Activated B cell treated with CpG ODN at 0.5 μM for 24 hours (primary cell): ENCODE data around the gene NF2. TPM values are rescaled to one million over a fixed set of nuclear protein-coding genes. Genes with fewer than 3 reads are reported as not detected.

Experiments used
- ATAC-seq: fragments of 200-7000 bp; cut with Tn5 transposase; one replicate; pipeline ENCODE4 v1.10.0; 2021; ENCODE audit warnings: low read depth, mild to moderate bottlenecking, moderate library complexity
- CTCF ChIA-PET: fragments of 350-600 bp; sonication (Branson Sonifier 250); formaldehyde crosslinking; loops from one replicate; lab custom pipeline; 2021; ENCODE audit warnings: antibody characterized with exemption; lab: Charles Lee
- POLR2A ChIA-PET: fragments of 350-600 bp; sonication (Branson Sonifier 250); formaldehyde crosslinking; loops from one replicate; lab custom pipeline; 2021; ENCODE audit warnings: antibody characterized with exemption; lab: Charles Lee
- DNase-seq: peaks from one replicate; pipeline ENCODE4 v3.0.0; 2022
- H3K27ac Mint-ChIP-seq: one replicate; pipeline ENCODE4 v1.8.0; 2020; ENCODE audit warnings: mixed read lengths
- H3K27me3 Mint-ChIP-seq: one replicate; pipeline ENCODE4 v1.8.0; 2021; ENCODE audit warnings: mixed read lengths
- H3K36me3 Mint-ChIP-seq: one replicate; pipeline ENCODE4 v1.8.0; 2021; ENCODE audit warnings: low read depth, mixed read lengths
- H3K4me1 Mint-ChIP-seq: one replicate; pipeline ENCODE4 v1.8.0; 2021; ENCODE audit warnings: mixed read lengths
- H3K4me3 Mint-ChIP-seq: one replicate; pipeline ENCODE4 v1.8.0; 2020; ENCODE audit warnings: mild to moderate bottlenecking, mixed read lengths
- H3K9me3 Mint-ChIP-seq: one replicate; pipeline ENCODE4 v1.8.0; 2020; ENCODE audit warnings: mixed read lengths
- intact Hi-C: fragments of 100-400 bp; cut with micrococcal nuclease; formaldehyde crosslinking; loops from one replicate; pipeline ENCODE4 v1.15.1; 2024
- total RNA-seq: library from RNA; stranded (reverse); gene quantifications from 2 replicates; pipeline ENCODE4 v1.2.3, GENCODE V29; 2022
- TF ChIP-seq, protein P1 (sequence below): fragments of 200-600 bp; IDR thresholded peaks from one replicate; pipeline ENCODE4 v1.8.0; 2022; ENCODE audit warnings: antibody characterized with exemption, mild to moderate bottlenecking

Gene NF2
- total RNA-seq, 1 donor from 2014 or later = 30.3 TPM

DNA sequence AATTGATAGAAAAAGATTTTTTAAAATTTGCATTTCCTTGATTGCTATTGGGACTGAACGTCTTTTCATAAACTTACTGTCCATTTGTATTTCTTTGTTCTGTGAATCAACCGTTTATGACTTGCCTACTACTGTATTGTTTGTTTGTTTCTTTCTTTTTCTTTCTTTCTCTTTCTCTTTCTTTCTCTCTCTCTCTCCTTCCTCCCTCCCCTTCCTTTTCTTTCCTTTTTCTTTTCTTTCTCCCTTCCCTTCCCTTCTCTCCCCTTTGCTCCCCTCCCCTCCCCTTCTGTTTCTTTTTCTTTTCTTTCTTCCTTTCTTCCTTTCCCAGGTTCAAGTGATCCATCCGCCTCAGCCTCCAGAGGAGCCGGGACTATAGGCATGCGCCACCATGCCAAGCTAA is 46.9 kb downstream of the NF2 start:
- H3K4me3 Mint-ChIP-seq = no peak overlapping the region
- TF ChIP-seq, protein P1, sequence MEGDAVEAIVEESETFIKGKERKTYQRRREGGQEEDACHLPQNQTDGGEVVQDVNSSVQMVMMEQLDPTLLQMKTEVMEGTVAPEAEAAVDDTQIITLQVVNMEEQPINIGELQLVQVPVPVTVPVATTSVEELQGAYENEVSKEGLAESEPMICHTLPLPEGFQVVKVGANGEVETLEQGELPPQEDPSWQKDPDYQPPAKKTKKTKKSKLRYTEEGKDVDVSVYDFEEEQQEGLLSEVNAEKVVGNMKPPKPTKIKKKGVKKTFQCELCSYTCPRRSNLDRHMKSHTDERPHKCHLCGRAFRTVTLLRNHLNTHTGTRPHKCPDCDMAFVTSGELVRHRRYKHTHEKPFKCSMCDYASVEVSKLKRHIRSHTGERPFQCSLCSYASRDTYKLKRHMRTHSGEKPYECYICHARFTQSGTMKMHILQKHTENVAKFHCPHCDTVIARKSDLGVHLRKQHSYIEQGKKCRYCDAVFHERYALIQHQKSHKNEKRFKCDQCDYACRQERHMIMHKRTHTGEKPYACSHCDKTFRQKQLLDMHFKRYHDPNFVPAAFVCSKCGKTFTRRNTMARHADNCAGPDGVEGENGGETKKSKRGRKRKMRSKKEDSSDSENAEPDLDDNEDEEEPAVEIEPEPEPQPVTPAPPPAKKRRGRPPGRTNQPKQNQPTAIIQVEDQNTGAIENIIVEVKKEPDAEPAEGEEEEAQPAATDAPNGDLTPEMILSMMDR = no peak
- CTCF ChIA-PET = no interaction called here
- intact Hi-C loops = no loop called here
- H3K9me3 Mint-ChIP-seq = no peaks in the 10 kb centered on the region
- no peak for ATAC-seq
- H3K36me3 Mint-ChIP-seq = peaks cover 40% of the 10 kb centered on the region
- DNase-seq = no peak
- H3K27me3 Mint-ChIP-seq = no peaks in the 10 kb centered on the region
- POLR2A ChIA-PET = no interaction called here
- no peak overlapping the region for H3K27ac Mint-ChIP-seq
- H3K4me1 Mint-ChIP-seq = no peaks in the 10 kb centered on the region

DNA sequence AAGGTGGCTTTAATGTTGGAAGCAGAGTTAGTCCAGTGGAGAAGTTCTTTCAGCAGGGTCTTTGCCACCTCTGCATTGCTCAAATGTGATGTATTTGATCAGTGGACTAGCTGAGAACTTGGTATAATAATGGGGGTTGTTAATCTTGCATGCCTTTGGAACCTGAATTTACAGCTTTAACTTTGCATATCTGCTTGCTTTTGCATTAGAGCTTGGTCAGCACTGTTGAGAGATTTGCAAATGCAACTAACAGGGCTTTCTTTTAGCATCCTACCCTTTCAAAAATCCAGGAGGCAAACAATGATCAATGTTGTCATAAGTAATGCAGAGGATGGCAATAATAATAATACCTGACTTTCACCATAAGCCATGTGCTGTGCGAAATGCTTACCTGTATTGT is 48.2 kb downstream of the NF2 start:
- Mint-ChIP-seq H3K4me1 (no peaks in the 10 kb centered on the region), H3K9me3 (no peaks in the 10 kb centered on the region), H3K4me3 (no peak overlapping the region), H3K27ac (no peak overlapping the region), H3K36me3 (peaks cover 41% of the 10 kb centered on the region), H3K27me3 (no peaks in the 10 kb centered on the region)
- intact Hi-C loops = no loop called here
- ChIA-PET CTCF (no interaction called here), POLR2A (no interaction called here)
- TF ChIP-seq, protein P1 = no peak
- no peak for ATAC-seq
- DNase-seq = no peak

DNA sequence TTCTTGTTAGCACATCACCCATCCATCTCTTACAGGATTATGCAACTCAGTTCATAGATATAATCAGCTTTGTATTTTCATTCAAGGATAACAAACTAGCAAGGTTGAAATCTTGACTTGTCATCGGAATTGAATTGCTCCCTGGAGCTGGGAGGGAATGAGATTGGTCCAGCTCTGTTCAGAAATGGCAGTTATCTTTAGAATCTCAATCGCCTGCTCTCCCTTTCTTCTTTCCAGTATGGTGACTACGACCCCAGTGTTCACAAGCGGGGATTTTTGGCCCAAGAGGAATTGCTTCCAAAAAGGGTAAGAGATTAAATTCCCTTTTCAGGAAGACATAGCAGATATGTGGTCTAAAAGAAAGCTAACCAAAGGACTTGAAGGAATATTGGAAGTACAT is 51.0 kb downstream of the NF2 start:
- intact Hi-C loops = no loop called here
- no peaks in the 10 kb centered on the region for H3K27me3 Mint-ChIP-seq
- H3K9me3 Mint-ChIP-seq = no peaks in the 10 kb centered on the region
- DNase-seq (no peak), ATAC-seq (no peak)
- TF ChIP-seq, protein P1 = no peak
- no peak overlapping the region for H3K4me3 Mint-ChIP-seq
- H3K27ac Mint-ChIP-seq = no peak overlapping the region
- POLR2A ChIA-PET = no interaction called here
- H3K36me3 Mint-ChIP-seq = peaks cover 38% of the 10 kb centered on the region
- CTCF ChIA-PET = no interaction called here
- peaks cover 14% of the 10 kb centered on the region for H3K4me1 Mint-ChIP-seq

DNA sequence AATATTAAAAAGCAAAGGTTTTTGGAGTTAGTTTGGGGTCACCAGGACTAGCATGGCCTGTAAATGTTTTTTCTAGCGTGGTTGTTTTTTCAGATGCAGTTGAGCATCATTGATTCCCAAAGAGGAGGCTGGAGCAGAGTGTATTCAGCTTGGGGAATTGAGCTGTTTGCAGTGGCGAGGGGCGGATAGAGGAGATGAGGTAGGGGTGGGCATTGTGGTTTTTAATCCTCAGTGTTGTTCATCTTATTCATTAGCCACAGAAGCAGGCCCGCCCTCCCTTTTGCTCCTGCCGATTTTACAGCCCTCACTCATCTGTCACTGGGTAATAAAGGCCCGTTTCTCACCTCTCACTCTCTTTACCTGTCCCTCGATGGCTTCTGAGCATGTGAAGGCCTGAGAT is 51.4 kb downstream of the NF2 start:
- CTCF ChIA-PET = no interaction called here
- POLR2A ChIA-PET = no interaction called here
- Mint-ChIP-seq H3K9me3 (no peaks in the 10 kb centered on the region), H3K27me3 (no peaks in the 10 kb centered on the region), H3K4me3 (no peak overlapping the region), H3K36me3 (peaks cover 38% of the 10 kb centered on the region), H3K27ac (no peak overlapping the region), H3K4me1 (peaks cover 14% of the 10 kb centered on the region)
- no peak for DNase-seq
- TF ChIP-seq, protein P1 = no peak
- intact Hi-C loops = no loop called here
- ATAC-seq = no peak

DNA sequence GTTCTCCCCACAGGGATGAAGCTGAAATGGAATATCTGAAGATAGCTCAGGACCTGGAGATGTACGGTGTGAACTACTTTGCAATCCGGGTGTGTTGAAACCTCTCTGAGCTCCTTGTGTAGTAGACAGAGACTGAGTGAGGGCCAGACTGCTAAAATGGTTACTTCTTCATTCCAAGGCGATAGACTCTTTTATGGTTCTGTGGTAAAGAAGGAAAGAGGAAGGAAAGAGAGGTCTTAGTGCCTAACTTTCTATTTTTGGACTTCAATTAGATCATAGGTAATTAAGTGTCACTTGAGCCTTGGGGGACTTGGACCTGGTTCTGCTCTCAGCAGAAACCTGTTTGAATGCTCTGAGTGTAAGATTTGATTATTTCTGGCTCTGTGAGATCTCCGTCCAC is 54.7 kb downstream of the NF2 start:
- Mint-ChIP-seq H3K36me3 (peaks cover 60% of the 10 kb centered on the region), H3K9me3 (no peaks in the 10 kb centered on the region), H3K4me1 (peaks cover 14% of the 10 kb centered on the region), H3K27me3 (no peaks in the 10 kb centered on the region), H3K27ac (no peak overlapping the region), H3K4me3 (no peak overlapping the region)
- CTCF ChIA-PET = no interaction called here
- intact Hi-C loops = no loop called here
- TF ChIP-seq, protein P1 = no peak
- ATAC-seq (no peak), DNase-seq (no peak)
- POLR2A ChIA-PET = no interaction called here
